Panc1 (cell line): ENCODE data around the gene EMX1. TPM values are rescaled to one million over a fixed set of nuclear protein-coding genes. Genes with fewer than 3 reads are reported as not detected.

Experiments
- ATAC-seq: fragments of 200-7000 bp; cut with Tn5 transposase; 2 replicates; pipeline ENCODE4 v1.9.1; 2020; ENCODE audit warnings: mild to moderate bottlenecking, moderate library complexity
- BruUV-seq: library from RNA; stranded (reverse); fragments of 400-500 nt; replicated peaks from 2 replicates; lab custom pipeline; 2021; lab: Mats Ljungman, UMichigan
- CTCF ChIA-PET: fragments of 300-600 bp; sonication (Branson Sonifier 250); formaldehyde crosslinking; loops from one replicate; lab custom pipeline; 2022; ENCODE audit warnings: antibody characterized with exemption; lab: Charles Lee
- POLR2A ChIA-PET: fragments of 300-600 bp; sonication (Branson Sonifier 250); formaldehyde crosslinking; loops from one replicate; lab custom pipeline; 2022; ENCODE audit warnings: antibody characterized with exemption; lab: Charles Lee
- DNase-seq: peaks from one replicate; pipeline ENCODE4 v3.0.0-alpha.2; 2010; ENCODE audit warnings: low read depth, low spot score
- H3K27ac ChIP-seq: 2 replicates; pipeline ENCODE4 v1.5.1; 2011; ENCODE audit warnings: mild to moderate bottlenecking, low read length, inconsistent platforms
- H3K27me3 ChIP-seq: fragments of 200-500 bp; sonication (Bioruptor generic); 2 replicates; pipeline ENCODE4 v1.6.0; 2014; ENCODE audit warnings: low read length, inconsistent platforms; ENCODE audit not compliant: control insufficient read depth, insufficient read depth
- H3K36me3 ChIP-seq: fragments of 200-500 bp; sonication (Bioruptor generic); 2 replicates; pipeline ENCODE4 v1.5.1; 2014; ENCODE audit warnings: inconsistent platforms, mild to moderate bottlenecking, low read length, moderate library complexity; ENCODE audit not compliant: control insufficient read depth, insufficient read depth
- H3K4me1 ChIP-seq: 2 replicates; pipeline ENCODE4 v1.5.1; 2011; ENCODE audit warnings: inconsistent platforms, mild to moderate bottlenecking, low read length, moderate library complexity; ENCODE audit not compliant: control insufficient read depth, insufficient read depth
- H3K4me3 ChIP-seq, 2 experiments: 2 replicates each; pipeline ENCODE4 v1.5.1; 2011 to 2012; ENCODE audit warnings: low read depth in 2 of 2, low read length in 2 of 2, mild to moderate bottlenecking in 2 of 2, inconsistent platforms in 1 of 2, moderate library complexity in 1 of 2
- H3K9me3 ChIP-seq: fragments of 200-500 bp; sonication (Bioruptor generic); 2 replicates; pipeline ENCODE4 v1.5.1; 2014; ENCODE audit warnings: low read depth, mild to moderate bottlenecking, inconsistent platforms, low read length, moderate library complexity; ENCODE audit not compliant: control insufficient read depth, insufficient read depth
- POLR2AphosphoS5 ChIP-seq: IDR thresholded peaks from 2 replicates; pipeline ENCODE4 v1.6.1; 2012; ENCODE audit warnings: mild to moderate bottlenecking, low read depth, low read length, moderate library complexity
- SIN3A ChIP-seq: IDR thresholded peaks from 2 replicates; pipeline ENCODE4 v1.6.1; 2012; ENCODE audit warnings: low read depth, mild to moderate bottlenecking, low read length, moderate library complexity, borderline replicate concordance; ENCODE audit not compliant: insufficient read depth
- TCF7L2 ChIP-seq: IDR thresholded peaks from 2 replicates; pipeline ENCODE4 v1.6.1; 2011; ENCODE audit warnings: mild to moderate bottlenecking, low read depth, low read length, inconsistent platforms
- in situ Hi-C: cut with HindIII; loops from 2 replicates; pipeline ENCODE4 v1.10.0; 2016; ENCODE audit warnings: low sequenced_read_pairs, low pct_unique_long_range_greater_than_20kb
- intact Hi-C: fragments of 100-400 bp; cut with micrococcal nuclease; formaldehyde crosslinking; loops from one replicate; pipeline ENCODE4 v1.10.0; 2022; ENCODE audit not compliant: unreplicated experiment
- total RNA-seq: library from RNA; stranded (reverse); gene quantifications from one replicate; pipeline ENCODE4 v1.2.1, GENCODE V29; 2021; ENCODE audit not compliant: unreplicated experiment
- TF ChIP-seq, protein P1 (sequence below), 2 experiments: IDR thresholded peaks; 2 replicates each; pipeline ENCODE4 v1.6.1; 2011 to 2012; ENCODE audit warnings: low read depth in 2 of 2, control low read depth in 1 of 2, low read length in 1 of 2, mild to moderate bottlenecking in 1 of 2, moderate library complexity in 1 of 2; ENCODE audit not compliant: insufficient read depth in 1 of 2
- TF ChIP-seq, protein P2 (sequence below): fragments of 450-650 bp; IDR thresholded peaks from 2 replicates; pipeline ENCODE4 v1.5.1; 2017; ENCODE audit warnings: mild to moderate bottlenecking

The EMX1 gene
- total RNA-seq, 1 experiment from 2014 or later = 0.36 TPM

DNA sequence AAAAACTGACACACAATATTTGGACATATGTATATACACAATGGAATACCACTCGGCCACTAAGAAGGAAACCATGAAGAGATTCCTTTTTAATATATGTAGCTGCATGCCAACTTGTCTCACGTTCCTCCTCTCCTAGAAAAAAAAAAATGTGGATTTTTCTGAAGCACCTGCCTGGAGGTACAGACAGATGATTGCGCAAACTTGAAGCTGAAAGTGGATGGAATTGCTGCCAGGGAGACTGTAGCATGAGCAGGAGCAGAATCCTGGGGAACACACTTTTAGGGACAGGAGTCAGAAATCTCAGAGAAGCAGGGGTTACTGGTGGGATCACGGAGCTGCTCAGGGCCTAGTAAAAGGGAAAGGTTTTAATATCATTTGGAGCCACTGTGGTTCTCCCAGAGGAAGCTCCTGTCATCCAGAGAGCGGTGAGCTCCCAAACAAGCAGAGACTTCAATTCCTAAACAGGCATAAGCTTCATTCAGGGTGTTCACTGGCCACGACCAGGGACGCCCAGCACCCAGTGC lies 30.8 kb upstream of the EMX1 start:
- H3K27ac ChIP-seq = peak overlapping the region; percentile 73
- in situ Hi-C loops (no loop called here), intact Hi-C loops (no loop called here)
- H3K9me3 ChIP-seq = no peaks in the 10 kb centered on the region
- no peaks in the 10 kb centered on the region; the same call in 1 of the 2 replicates for H3K27me3 ChIP-seq
- BruUV-seq = no TSS peak
- peaks cover 18% of the 10 kb centered on the region for H3K4me1 ChIP-seq
- DNase-seq (no peak), ATAC-seq (no peak)
- TF ChIP-seq, protein P1, sequence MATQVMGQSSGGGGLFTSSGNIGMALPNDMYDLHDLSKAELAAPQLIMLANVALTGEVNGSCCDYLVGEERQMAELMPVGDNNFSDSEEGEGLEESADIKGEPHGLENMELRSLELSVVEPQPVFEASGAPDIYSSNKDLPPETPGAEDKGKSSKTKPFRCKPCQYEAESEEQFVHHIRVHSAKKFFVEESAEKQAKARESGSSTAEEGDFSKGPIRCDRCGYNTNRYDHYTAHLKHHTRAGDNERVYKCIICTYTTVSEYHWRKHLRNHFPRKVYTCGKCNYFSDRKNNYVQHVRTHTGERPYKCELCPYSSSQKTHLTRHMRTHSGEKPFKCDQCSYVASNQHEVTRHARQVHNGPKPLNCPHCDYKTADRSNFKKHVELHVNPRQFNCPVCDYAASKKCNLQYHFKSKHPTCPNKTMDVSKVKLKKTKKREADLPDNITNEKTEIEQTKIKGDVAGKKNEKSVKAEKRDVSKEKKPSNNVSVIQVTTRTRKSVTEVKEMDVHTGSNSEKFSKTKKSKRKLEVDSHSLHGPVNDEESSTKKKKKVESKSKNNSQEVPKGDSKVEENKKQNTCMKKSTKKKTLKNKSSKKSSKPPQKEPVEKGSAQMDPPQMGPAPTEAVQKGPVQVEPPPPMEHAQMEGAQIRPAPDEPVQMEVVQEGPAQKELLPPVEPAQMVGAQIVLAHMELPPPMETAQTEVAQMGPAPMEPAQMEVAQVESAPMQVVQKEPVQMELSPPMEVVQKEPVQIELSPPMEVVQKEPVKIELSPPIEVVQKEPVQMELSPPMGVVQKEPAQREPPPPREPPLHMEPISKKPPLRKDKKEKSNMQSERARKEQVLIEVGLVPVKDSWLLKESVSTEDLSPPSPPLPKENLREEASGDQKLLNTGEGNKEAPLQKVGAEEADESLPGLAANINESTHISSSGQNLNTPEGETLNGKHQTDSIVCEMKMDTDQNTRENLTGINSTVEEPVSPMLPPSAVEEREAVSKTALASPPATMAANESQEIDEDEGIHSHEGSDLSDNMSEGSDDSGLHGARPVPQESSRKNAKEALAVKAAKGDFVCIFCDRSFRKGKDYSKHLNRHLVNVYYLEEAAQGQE (IDR thresholded peaks at IDR 0.05; ENCODE audit: insufficient read depth in 1 of 2, low read depth in 2 of 2, low read length in 1 of 2) = no peak
- TF ChIP-seq, protein P2, sequence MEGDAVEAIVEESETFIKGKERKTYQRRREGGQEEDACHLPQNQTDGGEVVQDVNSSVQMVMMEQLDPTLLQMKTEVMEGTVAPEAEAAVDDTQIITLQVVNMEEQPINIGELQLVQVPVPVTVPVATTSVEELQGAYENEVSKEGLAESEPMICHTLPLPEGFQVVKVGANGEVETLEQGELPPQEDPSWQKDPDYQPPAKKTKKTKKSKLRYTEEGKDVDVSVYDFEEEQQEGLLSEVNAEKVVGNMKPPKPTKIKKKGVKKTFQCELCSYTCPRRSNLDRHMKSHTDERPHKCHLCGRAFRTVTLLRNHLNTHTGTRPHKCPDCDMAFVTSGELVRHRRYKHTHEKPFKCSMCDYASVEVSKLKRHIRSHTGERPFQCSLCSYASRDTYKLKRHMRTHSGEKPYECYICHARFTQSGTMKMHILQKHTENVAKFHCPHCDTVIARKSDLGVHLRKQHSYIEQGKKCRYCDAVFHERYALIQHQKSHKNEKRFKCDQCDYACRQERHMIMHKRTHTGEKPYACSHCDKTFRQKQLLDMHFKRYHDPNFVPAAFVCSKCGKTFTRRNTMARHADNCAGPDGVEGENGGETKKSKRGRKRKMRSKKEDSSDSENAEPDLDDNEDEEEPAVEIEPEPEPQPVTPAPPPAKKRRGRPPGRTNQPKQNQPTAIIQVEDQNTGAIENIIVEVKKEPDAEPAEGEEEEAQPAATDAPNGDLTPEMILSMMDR = no peak
- TF ChIP-seq TCF7L2 (no peak), SIN3A (no peak), POLR2AphosphoS5 (no peak)
- H3K36me3 ChIP-seq = no peaks in the 10 kb centered on the region
- ChIA-PET CTCF (interaction anchor here (0.7 to 1.2 kb wide), 3 partner anchors 29 to 291 kb away, joined by 3 to 5 read pairs (median 4); no protein-coding TSS in a partner anchor), POLR2A (no interaction called here)
- H3K4me3 ChIP-seq = peak overlapping the region; percentile 71 to 77

DNA sequence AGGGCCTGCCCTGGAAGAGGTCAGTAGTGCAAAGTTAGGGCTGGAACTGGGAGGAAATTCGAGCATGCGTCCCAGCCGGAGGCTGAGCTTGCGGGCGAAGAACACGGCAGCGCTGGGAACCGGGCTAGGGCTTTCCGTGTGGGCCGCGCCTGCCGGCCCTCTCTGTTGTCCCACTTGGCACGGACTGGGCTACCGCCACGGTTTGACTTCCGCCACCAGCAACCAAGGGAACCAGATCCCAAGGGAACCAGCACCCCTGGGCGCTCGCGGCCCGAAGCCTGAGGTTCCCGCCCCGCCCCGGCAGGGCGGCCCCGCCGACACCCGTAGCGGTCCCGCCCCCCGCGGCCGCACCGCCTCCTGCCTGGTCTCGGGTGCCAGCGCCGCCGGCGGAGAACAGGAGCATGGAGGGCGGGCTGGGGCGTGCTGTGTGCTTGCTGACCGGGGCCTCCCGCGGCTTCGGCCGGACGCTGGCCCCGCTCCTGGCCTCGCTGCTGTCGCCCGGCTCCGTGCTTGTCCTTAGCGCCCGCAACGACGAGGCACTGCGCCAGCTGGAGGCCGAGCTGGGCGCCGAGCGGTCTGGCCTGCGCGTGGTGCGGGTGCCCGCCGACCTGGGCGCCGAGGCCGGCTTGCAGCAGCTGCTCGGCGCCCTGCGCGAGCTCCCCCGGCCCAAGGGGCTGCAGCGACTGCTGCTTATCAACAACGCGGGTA lies 30.1 kb upstream of the EMX1 start, which contains the start of gene SPR:
Gene SPR (plus strand): TSS at position 377 of the 708 bp plus-strand sequence. CDS start 25 bp downstream, at position 402.
- BruUV-seq = no TSS peak
- CTCF ChIA-PET = interaction anchor here (0.6 to 1.2 kb wide), 4 partner anchors 29 to 290 kb away, joined by 3 to 5 read pairs (median 4); no protein-coding TSS in a partner anchor
- Histone ChIP-seq H3K27me3 (no peaks in the 10 kb centered on the region), H3K4me1 (peaks cover 18% of the 10 kb centered on the region), H3K27ac (peak within 1 kb of the TSS; percentile 86), H3K4me3 (peak within 1 kb of the TSS; percentile 71 to 77), H3K9me3 (no peaks in the 10 kb centered on the region), H3K36me3 (no peaks in the 10 kb centered on the region; the same call in 1 of the 2 replicates)
- ATAC-seq (peak; percentile 94), DNase-seq (no peak)
- POLR2A ChIA-PET = no interaction called here
- intact Hi-C loops (no loop called here), in situ Hi-C loops (no loop called here)
- TF ChIP-seq TCF7L2 (no peak), SIN3A (0 out of 2 replicates have a peak, but pooled peaks have one; percentile 35), POLR2AphosphoS5 (peak; percentile 40)
- TF ChIP-seq, protein P1 (IDR thresholded peaks at IDR 0.05; ENCODE audit: insufficient read depth in 1 of 2, low read depth in 2 of 2, low read length in 1 of 2) = peak in 1 of 2 experiments; percentile 13; a peak in 1 of 4 replicates
